ENCODE results near the gene RPP25L. TPM values are rescaled to one million over a fixed set of nuclear protein-coding genes. Genes with fewer than 3 reads are reported as not detected.

Gene RPP25L
- total and polyA plus RNA-seq, 9 of the 15 experiments (the other 6 are each of a cell fraction or from before 2014, with no cell fraction given), result 16.3 to 43.7 (median 29.0) TPM

DNA sequence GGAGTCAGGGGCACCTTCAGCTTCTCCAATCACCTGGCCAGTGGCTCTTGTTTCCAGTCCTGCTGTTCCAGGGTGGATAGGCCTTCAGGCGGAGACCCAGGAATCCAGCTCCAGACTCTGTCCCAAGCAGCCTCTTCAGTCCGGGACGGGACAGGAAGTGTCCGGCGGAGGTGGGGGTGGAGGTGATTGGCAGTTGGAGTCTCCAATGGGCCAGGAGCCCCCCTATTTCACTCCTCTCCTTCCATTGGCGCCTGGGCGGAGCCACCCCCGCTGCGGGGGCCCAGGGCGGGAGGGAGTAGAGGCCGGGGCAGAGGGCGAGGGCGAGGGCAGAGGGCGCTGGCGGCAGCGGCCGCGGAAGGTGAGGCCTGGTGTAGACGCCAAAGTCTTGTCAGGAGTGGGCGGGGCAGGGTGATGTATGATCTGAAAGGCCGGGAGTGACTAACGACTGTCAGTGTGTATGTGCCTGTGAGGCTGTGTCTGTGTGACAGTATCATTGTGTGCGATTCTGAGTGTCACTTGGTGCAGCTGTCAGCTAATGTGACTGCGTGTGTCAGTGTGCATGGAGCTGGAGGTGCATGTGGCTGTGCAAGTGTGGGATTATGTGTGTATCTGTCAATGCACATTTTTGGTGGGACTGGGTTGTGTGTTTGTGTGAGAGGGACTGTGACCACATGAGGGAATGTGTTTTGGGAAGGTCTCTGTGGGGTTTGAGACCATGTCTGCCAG is 40.1 kb upstream of the RPP25L start, which contains the start of gene IL11RA (continued):
- TF ChIP-seq ZBTB40 (IDR thresholded peaks at IDR 0.05) (peak; percentile 62), ZBTB40 (CRISPR knock-in tag; IDR thresholded peaks at IDR 0.05) (no peak), HNRNPUL1 (IDR thresholded peaks at IDR 0.05; ENCODE audit: low read length) (no peak), MAFG (tag; conservative IDR thresholded peaks at IDR 0.05) (no peak), ZNF589 (CRISPR knock-in tag; IDR thresholded peaks at IDR 0.05; ENCODE audit: low read depth) (no peak), ARNT (IDR thresholded peaks at IDR 0.05) (peak in 1 of 2 experiments; percentile 53; a peak in 2 of 4 replicates), PRMT5 (CRISPR knock-in tag; IDR thresholded peaks at IDR 0.05) (no peak), HDAC6 (IDR thresholded peaks at IDR 0.05; ENCODE audit: low read depth, low read length) (no peak), SETDB1 (IDR thresholded peaks at IDR 0.05; ENCODE audit: low read length) (no peak)
- TF ChIP-seq, protein P1, sequence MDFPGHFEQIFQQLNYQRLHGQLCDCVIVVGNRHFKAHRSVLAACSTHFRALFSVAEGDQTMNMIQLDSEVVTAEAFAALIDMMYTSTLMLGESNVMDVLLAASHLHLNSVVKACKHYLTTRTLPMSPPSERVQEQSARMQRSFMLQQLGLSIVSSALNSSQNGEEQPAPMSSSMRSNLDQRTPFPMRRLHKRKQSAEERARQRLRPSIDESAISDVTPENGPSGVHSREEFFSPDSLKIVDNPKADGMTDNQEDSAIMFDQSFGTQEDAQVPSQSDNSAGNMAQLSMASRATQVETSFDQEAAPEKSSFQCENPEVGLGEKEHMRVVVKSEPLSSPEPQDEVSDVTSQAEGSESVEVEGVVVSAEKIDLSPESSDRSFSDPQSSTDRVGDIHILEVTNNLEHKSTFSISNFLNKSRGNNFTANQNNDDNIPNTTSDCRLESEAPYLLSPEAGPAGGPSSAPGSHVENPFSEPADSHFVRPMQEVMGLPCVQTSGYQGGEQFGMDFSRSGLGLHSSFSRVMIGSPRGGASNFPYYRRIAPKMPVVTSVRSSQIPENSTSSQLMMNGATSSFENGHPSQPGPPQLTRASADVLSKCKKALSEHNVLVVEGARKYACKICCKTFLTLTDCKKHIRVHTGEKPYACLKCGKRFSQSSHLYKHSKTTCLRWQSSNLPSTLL (IDR thresholded peaks at IDR 0.05), result no peak
- TF ChIP-seq, protein P2, sequence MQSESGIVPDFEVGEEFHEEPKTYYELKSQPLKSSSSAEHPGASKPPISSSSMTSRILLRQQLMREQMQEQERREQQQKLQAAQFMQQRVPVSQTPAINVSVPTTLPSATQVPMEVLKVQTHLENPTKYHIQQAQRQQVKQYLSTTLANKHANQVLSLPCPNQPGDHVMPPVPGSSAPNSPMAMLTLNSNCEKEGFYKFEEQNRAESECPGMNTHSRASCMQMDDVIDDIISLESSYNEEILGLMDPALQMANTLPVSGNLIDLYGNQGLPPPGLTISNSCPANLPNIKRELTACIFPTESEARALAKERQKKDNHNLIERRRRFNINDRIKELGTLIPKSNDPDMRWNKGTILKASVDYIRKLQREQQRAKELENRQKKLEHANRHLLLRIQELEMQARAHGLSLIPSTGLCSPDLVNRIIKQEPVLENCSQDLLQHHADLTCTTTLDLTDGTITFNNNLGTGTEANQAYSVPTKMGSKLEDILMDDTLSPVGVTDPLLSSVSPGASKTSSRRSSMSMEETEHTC (IDR thresholded peaks at IDR 0.05), result no peak

Data from K562 (cell line).